Measurements from ENCODE around the gene PDE5A.

The PDE5A gene

DNA sequence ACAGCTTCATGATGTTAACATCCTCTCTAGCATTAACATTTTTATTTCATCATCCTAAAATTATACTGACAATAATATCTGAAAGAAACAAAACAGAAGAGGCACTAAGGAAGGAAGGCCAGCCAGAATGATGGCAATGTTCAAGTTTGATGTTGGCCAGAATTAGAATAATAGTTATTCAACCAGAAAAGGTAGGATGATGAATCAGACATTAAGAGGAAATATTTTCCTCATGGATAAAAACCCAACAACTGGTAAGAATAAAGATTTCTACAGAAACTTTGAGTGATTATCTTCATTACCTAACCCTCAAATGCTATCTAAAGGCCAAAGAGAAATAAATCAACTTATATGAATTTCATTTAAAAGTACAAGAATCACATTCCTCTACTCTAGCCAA lies 105.2 kb downstream of the PDE5A start:
- TF ChIP-seq, protein P1, sequence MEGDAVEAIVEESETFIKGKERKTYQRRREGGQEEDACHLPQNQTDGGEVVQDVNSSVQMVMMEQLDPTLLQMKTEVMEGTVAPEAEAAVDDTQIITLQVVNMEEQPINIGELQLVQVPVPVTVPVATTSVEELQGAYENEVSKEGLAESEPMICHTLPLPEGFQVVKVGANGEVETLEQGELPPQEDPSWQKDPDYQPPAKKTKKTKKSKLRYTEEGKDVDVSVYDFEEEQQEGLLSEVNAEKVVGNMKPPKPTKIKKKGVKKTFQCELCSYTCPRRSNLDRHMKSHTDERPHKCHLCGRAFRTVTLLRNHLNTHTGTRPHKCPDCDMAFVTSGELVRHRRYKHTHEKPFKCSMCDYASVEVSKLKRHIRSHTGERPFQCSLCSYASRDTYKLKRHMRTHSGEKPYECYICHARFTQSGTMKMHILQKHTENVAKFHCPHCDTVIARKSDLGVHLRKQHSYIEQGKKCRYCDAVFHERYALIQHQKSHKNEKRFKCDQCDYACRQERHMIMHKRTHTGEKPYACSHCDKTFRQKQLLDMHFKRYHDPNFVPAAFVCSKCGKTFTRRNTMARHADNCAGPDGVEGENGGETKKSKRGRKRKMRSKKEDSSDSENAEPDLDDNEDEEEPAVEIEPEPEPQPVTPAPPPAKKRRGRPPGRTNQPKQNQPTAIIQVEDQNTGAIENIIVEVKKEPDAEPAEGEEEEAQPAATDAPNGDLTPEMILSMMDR (conservative IDR thresholded peaks at IDR 0.05; ENCODE audit: low read length): no peak
- no peak overlapping the region for H3K4me3 ChIP-seq (ENCODE audit: low read length)
- DNase-seq (ENCODE audit: low read depth): no peak

DNA sequence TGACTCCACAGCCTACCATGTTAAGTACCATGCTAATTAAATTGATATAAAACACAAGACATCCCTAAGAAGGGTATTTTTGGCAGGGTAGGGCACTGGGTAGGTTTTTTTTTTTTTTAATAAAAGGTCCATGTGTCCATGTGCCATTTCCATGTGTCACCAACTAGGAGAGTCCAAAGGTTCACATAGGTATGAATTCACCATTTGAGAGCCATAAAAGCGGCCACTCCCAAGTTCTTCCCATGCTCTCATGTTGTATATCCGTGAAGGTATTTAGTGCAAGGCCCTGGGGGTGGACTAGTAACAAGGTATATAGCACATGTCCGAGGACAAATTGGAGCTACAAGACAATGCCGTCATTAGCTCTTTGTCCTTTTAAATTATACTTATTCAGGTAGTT lies 107.3 kb downstream of the PDE5A start:
- no peak overlapping the region for H3K4me3 ChIP-seq (ENCODE audit: low read length)
- TF ChIP-seq, protein P1 (conservative IDR thresholded peaks at IDR 0.05; ENCODE audit: low read length): no peak
- no peak for DNase-seq (ENCODE audit: low read depth)

DNA sequence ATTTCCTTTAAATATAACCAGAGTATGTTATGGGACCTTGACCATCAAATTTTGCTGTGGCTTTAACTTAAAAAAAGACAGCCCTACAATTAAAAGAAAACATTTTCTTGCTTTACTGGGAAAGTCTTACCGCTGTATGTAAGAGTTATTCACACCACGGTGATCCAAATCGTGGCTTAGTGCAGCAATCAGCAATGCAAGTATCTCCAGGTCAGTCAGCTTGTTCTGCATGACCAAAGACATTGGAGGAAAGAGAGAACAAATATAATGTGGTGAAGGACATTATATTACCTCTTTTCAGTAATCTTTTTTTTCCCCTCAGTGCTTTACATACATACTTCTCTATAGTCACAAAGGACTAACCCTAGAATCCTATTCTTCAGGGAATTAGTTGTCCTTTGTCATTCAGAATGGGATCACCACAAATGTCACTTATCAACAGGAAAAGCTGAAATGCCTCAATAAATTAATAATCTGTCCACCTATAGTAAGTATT lies 109.6 kb downstream of the PDE5A start:
- H3K4me3 ChIP-seq (ENCODE audit: low read length): no peak overlapping the region
- TF ChIP-seq, protein P1 (conservative IDR thresholded peaks at IDR 0.05; ENCODE audit: low read length): no peak
- DNase-seq (ENCODE audit: low read depth): no peak

- DNase-seq (ENCODE audit: low read depth): no peak
- H3K4me3 ChIP-seq (ENCODE audit: low read length): no peak overlapping the region
- TF ChIP-seq, protein P1 (conservative IDR thresholded peaks at IDR 0.05; ENCODE audit: low read length): no peak
Observed at GRCh38 chr4:119518230-119518892, 110.2 kb downstream of the PDE5A start.

DNA sequence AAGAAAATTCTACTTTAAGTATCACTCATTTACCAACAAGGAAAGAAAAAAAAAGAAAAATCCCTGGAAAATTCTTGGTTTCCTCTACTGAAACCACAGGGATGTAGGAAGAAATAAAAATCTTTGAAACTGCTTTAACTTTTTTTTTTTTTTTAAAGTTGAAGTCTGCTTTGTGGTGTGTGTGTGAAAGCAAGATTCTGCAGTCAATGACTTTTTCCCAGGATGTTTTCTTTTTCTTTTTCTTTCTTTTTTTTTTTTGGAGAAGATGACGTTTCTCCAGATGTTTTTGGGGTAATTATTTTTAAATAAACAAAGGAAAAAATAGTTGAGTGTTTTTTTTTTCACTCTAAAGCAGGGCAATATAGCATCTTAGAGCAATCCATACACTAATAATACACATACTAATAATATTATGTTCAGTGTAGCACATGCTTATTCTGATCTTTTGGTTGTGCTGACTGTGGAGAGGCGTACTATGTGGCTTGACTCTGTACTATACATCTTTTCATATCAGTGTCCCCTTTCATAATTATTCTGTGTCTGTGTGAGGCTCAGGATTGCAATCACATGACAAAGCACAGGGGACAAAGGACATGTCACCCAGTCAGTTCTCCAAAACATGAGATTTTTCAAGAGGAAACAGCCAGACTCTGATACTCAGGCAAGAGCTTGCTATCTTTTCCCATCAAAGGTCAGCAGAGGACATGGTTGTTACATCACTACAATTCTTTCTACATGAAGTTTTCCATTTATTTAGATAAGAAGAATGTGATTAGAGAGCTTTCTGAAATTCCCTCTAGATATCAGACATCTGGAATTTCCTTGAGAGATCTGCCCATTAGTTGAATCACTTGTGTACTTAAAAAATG lies 111.0 kb downstream of the PDE5A start:
- TF ChIP-seq, protein P1 (conservative IDR thresholded peaks at IDR 0.05; ENCODE audit: low read length): no peak
- DNase-seq (ENCODE audit: low read depth): peak; percentile 58
- no peak overlapping the region for H3K4me3 ChIP-seq (ENCODE audit: low read length)

- no peak for DNase-seq (ENCODE audit: low read depth)
- H3K4me3 ChIP-seq (ENCODE audit: low read length): no peak overlapping the region
- TF ChIP-seq, protein P1 (conservative IDR thresholded peaks at IDR 0.05; ENCODE audit: low read length): no peak
Observed at GRCh38 chr4:119512398-119512797, 116.2 kb downstream of the PDE5A start.

Data from AG10803 (cell line).